Measurements from ENCODE around the gene HMCN1.

HMCN1 gene

DNA sequence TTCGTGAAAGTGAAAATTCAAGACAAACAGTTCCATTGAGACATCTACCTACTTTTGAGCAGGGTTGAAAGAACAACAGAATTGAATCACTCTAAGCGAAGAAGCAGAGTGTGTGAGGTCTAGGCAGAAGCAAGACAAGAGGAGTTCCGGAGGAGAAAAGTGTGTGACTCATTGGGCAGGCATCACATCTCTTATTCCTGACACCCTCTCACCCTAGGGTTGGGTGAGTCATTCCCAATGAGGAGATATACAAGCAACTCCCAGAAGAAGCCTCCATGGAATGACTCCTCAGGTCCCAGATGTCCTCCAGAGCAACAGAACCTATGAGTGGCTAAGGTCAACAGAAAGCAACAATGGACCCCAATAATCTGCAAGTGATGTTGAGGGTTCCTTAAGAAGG lies 502.7 kb downstream of the HMCN1 start:
- TF ChIP-seq, protein P1, sequence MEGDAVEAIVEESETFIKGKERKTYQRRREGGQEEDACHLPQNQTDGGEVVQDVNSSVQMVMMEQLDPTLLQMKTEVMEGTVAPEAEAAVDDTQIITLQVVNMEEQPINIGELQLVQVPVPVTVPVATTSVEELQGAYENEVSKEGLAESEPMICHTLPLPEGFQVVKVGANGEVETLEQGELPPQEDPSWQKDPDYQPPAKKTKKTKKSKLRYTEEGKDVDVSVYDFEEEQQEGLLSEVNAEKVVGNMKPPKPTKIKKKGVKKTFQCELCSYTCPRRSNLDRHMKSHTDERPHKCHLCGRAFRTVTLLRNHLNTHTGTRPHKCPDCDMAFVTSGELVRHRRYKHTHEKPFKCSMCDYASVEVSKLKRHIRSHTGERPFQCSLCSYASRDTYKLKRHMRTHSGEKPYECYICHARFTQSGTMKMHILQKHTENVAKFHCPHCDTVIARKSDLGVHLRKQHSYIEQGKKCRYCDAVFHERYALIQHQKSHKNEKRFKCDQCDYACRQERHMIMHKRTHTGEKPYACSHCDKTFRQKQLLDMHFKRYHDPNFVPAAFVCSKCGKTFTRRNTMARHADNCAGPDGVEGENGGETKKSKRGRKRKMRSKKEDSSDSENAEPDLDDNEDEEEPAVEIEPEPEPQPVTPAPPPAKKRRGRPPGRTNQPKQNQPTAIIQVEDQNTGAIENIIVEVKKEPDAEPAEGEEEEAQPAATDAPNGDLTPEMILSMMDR (IDR thresholded peaks at IDR 0.05; ENCODE audit: low read depth, low read length) = no peak
- no peak for TF ChIP-seq POLR2A (IDR thresholded peaks at IDR 0.05; ENCODE audit: extremely low read depth, insufficient read length)
- no peak for TF ChIP-seq MYC (IDR thresholded peaks at IDR 0.05; ENCODE audit: low read depth, low read length)
- TF ChIP-seq, protein P2, sequence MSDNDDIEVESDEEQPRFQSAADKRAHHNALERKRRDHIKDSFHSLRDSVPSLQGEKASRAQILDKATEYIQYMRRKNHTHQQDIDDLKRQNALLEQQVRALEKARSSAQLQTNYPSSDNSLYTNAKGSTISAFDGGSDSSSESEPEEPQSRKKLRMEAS (IDR thresholded peaks at IDR 0.05; ENCODE audit: low read depth, low read length) = no peak
- no peak for DNase-seq (ENCODE audit: low read depth)
- H3K4me3 ChIP-seq (ENCODE audit: low read depth, low read length) = no peak overlapping the region

DNA sequence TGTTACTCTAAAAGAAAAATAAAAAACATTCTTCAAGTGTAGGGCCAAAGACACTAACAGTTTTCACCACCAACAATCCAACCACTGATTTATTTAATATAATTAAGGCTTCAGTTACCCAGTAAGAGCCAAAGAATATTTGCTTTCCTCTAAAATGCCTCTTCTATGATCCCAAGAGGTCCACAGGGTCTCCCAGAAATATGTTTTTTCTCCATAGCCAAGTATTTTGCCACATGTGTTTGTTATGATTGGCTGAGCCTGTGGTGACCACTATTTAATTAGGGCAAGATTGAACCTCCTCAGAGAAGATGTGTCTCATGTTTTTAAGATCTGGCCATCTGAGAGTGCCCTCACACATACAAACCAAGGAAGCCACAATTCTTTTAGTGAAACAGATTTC lies 505.0 kb downstream of the HMCN1 start:
- DNase-seq (ENCODE audit: low read depth) = no peak
- TF ChIP-seq, protein P1 (IDR thresholded peaks at IDR 0.05; ENCODE audit: low read depth, low read length) = no peak
- TF ChIP-seq POLR2A (IDR thresholded peaks at IDR 0.05; ENCODE audit: extremely low read depth, insufficient read length) (no peak), MYC (IDR thresholded peaks at IDR 0.05; ENCODE audit: low read depth, low read length) (no peak)
- TF ChIP-seq, protein P2 (IDR thresholded peaks at IDR 0.05; ENCODE audit: low read depth, low read length) = no peak
- no peak overlapping the region for H3K4me3 ChIP-seq (ENCODE audit: low read depth, low read length)

DNA sequence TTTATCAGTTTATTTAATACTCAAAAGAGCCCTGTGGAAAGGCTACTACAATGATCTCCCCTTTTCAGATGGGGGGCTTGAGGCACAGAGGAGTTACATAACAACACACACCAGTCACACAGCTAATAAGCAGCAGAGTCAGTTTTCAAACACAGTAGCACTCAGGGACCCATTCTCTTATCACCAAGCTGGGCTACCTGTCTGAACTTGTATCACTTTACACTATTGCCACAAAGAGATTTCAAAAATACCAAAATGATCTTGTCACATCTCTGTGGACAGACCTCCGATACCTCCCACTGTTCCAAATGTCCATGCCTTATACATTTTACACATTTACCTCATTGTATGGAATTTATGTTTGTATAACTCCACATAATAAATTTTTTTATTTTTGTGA lies 506.2 kb downstream of the HMCN1 start:
- H3K4me3 ChIP-seq (ENCODE audit: low read depth, low read length) = no peak overlapping the region
- no peak for DNase-seq (ENCODE audit: low read depth)
- TF ChIP-seq, protein P1 (IDR thresholded peaks at IDR 0.05; ENCODE audit: low read depth, low read length) = no peak
- TF ChIP-seq, protein P2 (IDR thresholded peaks at IDR 0.05; ENCODE audit: low read depth, low read length) = no peak
- TF ChIP-seq MYC (IDR thresholded peaks at IDR 0.05; ENCODE audit: low read depth, low read length) = no peak
- no peak for TF ChIP-seq POLR2A (IDR thresholded peaks at IDR 0.05; ENCODE audit: extremely low read depth, insufficient read length)
